Measurements from ENCODE around the gene NME9. TPM values are rescaled to one million over a fixed set of nuclear protein-coding genes. Genes with fewer than 3 reads are reported as not detected.

Gene NME9
- total RNA-seq, 4 donors from 2014 or later = 0.66 TPM; not detected in 3

DNA sequence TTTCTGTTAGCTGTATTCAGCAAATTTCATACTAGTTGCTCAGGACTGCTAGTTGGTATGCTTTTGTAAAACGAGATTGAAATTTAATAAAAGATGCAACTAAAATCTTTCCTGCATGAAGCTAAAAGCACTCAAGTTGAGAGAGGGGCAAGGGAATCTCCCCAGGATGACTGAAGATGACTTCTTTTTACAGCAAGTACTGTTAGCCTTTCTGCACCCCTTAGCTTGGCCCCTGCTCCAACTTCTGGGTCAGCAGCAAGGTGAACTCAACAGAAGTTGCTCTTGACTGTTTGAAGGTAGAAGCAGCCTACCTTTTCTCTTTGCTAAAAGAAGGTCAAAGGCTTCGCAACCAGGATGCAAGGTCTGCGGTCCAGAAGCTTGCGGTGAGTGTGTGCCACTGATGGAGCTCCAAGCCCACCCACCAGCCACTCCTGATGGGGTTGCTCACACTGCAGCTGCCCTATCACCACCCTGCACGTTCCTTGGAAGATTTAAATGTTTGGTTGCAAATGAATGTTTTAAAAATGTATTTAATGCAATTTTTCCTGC, 32.5 kb downstream of the NME9 start:
- TF ChIP-seq, protein P1, sequence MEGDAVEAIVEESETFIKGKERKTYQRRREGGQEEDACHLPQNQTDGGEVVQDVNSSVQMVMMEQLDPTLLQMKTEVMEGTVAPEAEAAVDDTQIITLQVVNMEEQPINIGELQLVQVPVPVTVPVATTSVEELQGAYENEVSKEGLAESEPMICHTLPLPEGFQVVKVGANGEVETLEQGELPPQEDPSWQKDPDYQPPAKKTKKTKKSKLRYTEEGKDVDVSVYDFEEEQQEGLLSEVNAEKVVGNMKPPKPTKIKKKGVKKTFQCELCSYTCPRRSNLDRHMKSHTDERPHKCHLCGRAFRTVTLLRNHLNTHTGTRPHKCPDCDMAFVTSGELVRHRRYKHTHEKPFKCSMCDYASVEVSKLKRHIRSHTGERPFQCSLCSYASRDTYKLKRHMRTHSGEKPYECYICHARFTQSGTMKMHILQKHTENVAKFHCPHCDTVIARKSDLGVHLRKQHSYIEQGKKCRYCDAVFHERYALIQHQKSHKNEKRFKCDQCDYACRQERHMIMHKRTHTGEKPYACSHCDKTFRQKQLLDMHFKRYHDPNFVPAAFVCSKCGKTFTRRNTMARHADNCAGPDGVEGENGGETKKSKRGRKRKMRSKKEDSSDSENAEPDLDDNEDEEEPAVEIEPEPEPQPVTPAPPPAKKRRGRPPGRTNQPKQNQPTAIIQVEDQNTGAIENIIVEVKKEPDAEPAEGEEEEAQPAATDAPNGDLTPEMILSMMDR (IDR thresholded peaks at IDR 0.05; ENCODE audit: low read depth) = no peak

DNA sequence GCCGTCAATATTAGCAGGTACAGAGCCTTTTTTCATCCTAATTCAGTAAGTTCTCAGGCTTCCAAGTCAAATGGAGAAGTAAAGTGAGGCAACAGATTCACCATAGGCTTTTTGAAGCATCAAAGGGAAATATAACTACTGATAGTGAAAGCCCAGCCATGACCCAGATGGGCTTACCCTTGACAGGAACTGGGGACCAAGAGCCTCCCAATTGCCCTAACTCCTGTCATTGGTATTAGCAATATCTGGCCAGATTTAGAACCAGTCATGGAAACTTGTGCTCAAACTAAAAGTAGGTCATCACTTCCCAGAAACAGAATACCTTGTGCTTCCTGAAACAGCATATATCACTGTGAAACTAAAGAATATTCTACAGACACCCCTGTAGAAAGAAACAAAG, 33.0 kb downstream of the NME9 start:
- TF ChIP-seq, protein P1 (IDR thresholded peaks at IDR 0.05; ENCODE audit: low read depth) = no peak

DNA sequence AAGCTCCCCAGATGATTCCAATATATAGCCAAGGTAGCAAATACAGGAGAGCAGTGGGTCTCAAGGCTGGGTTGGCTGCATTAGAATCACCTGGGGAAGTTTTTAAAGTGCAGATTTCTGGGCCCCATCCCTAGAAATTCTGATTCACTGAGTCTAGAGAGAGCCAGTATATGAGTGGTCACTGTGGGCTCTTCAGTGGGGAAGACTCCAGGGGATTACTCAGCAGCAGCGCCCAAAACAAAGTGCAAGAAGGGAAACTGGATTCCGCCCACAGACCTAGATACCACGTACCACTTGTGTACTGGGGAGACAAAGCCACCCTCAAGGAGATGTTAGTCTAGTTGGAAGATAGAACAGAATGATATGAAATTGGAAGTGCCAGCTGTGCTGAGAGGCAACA, 40.0 kb downstream of the NME9 start:
- TF ChIP-seq, protein P1 (IDR thresholded peaks at IDR 0.05; ENCODE audit: low read depth) = no peak

DNA sequence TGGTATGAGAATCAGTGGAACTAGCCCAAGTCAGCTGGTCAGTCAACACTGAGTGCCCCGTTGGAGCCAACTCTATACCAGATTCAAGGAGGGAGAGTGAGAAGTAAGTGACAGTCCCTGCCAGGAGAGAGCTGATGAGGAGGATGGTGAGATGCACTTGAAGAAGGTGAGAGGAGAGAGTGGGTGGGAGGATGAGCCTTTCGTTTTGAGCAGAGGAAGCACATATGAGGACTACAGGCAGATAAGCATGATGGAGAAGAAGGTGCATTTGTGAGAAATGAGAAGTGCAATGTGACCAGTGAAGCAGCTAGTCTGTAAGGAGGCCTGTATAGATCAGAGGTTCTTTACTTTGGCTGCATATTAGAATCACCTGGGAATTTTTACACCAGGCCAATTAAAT, 40.4 kb downstream of the NME9 start:
- TF ChIP-seq, protein P1 (IDR thresholded peaks at IDR 0.05; ENCODE audit: low read depth) = no peak

DNA sequence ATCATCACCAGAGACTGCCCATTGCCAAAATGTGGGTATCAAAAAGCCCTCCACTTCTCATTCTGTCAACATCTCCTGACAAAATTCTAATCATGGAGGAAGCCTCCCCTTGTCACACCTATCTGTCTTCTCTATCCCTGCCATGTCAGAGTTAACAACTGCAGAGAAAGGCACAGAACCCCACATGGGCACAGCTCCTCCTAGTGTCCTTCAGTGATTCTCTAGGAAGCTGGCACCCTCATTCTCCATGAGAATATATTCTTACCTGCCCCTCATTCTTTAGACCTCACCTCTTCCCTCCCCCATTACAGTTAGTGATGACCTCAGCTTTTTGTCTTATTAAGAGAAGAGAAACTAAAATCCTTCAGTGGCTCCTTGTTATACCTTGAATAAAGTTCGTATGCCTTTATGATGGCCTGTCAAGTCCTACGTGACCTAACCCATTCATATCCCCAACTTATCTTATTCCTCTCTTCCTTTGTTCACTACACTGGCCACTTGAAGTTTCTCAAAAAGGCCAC, 44.6 kb downstream of the NME9 start:
- TF ChIP-seq, protein P1 (IDR thresholded peaks at IDR 0.05; ENCODE audit: low read depth) = no peak

DNA sequence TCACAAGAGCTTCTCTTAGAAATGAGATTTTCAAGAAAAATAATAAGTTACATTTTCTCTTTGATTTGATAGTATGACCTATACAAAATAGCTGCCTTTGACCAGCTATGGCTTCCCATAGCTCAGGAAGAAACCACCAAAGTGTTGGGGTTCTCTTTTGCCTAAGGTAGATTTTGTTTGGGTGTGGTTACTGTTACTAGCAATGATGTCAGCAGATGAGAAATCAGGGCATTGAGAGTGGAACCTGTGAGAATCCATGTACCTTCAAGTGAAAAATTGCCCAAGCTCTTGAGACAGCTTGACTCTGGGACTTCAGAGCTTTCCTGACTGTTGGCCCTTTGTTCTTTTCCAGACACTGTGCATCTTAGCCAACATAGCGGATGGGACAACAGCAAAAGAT, 45.6 kb downstream of the NME9 start:
- TF ChIP-seq, protein P1 (IDR thresholded peaks at IDR 0.05; ENCODE audit: low read depth) = no peak

DNA sequence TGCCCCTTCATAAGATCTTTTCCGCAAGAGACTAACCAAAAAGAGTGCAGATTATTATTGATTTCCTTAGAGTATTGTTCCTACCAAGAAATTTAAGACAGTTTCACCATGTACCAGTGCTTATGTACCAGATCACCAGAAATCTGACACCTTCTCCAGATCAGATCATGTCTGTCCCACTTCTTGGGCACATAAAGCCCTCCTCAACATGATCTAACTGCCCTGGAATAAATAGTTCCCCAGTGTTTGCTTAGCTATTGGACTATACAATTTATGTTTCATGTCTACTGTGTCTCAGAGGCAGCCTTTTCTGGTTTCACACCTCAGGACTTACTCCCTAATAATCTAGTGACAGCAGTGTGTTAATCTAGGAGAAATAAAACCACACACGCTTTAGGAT, 46.8 kb downstream of the NME9 start:
- TF ChIP-seq, protein P1 (IDR thresholded peaks at IDR 0.05; ENCODE audit: low read depth) = no peak
